SK-N-SH (cell line): ENCODE data around the gene CFAP52. TPM values are rescaled to one million over a fixed set of nuclear protein-coding genes. Genes with fewer than 3 reads are reported as not detected.

Experiments used
- CTCF ChIA-PET: fragments of 300-600, 350-600 bp; formaldehyde crosslinking; extraction: SDS; loops from one replicate; lab custom pipeline; 2021; lab: Yijun Ruan, JAX
- POLR2A ChIA-PET: fragments of 350-600 bp; sonication (Branson Sonifier 250); formaldehyde crosslinking; extraction: SDS; loops from one replicate; lab custom pipeline; 2020; ENCODE audit warnings: antibody characterized with exemption, inconsistent platforms; lab: Yijun Ruan, JAX
- DNase-seq: peaks from one replicate; pipeline ENCODE4 v3.0.0; 2012
- H2AFZ ChIP-seq: fragments of 200-600 bp; sonication (generic); 2 replicates; pipeline ENCODE4 v1.8.1; 2016; ENCODE audit warnings: antibody characterized with exemption, mild to moderate bottlenecking, low read depth
- H3F3A ChIP-seq: fragments of 200-600 bp; sonication (generic); replicated peaks from 2 replicates; pipeline ENCODE3; 2016; ENCODE audit warnings: antibody characterized with exemption, mild to moderate bottlenecking; ENCODE audit not compliant: insufficient read depth
- H3K27ac ChIP-seq, 2 experiments: fragments of 200-500 bp in 1 of 2; fragments of 200-600 bp in 1 of 2; sonication (Bioruptor generic) in 1 of 2; sonication (generic), shearing (Covaris generic) in 1 of 2; 2 replicates each; pipeline versions ENCODE4 v1.5.1 to v1.6.1; 2014 to 2016; ENCODE audit warnings: low read depth in 2 of 2, inconsistent platforms in 1 of 2, low read length in 1 of 2, mild to moderate bottlenecking in 1 of 2, mixed read lengths in 1 of 2
- H3K27me3 ChIP-seq: fragments of 200-600 bp; sonication (generic), shearing (Covaris generic); 2 replicates; pipeline ENCODE4 v1.6.1; 2016; ENCODE audit warnings: mixed run types; ENCODE audit not compliant: insufficient read depth
- H3K36me3 ChIP-seq, 2 experiments: fragments of 200-500 bp in 1 of 2; fragments of 200-600 bp in 1 of 2; sonication (Bioruptor generic) in 1 of 2; sonication (generic) in 1 of 2; replicated peaks in 1 of 2; 2 replicates each; pipeline versions ENCODE3 to v1.5.1; 2014 to 2016; ENCODE audit warnings: low read length in 1 of 2, mild to moderate bottlenecking in 1 of 2; ENCODE audit not compliant: insufficient read depth in 2 of 2, control insufficient read depth in 1 of 2
- H3K4me1 ChIP-seq, 2 experiments: fragments of 200-500 bp in 1 of 2; fragments of 200-600 bp in 1 of 2; sonication (Bioruptor generic) in 1 of 2; sonication (generic), shearing (Covaris generic) in 1 of 2; 2 replicates each; pipeline versions ENCODE4 v1.5.1 to v1.6.1; 2014 to 2016; ENCODE audit warnings: low read depth in 1 of 2, low read length in 1 of 2, mixed run types in 1 of 2; ENCODE audit not compliant: insufficient read depth in 2 of 2, control insufficient read depth in 1 of 2
- H3K4me2 ChIP-seq: fragments of 200-600 bp; sonication (generic), shearing (Covaris generic); 2 replicates; pipeline ENCODE4 v1.6.1; 2017; ENCODE audit warnings: mixed run types
- H3K4me3 ChIP-seq, 2 experiments: fragments of 200-500 bp in 1 of 2; fragments of 200-600 bp in 1 of 2; sonication (Bioruptor generic) in 1 of 2; sonication (generic), shearing (Covaris generic) in 1 of 2; 2 replicates each; pipeline versions ENCODE4 v1.5.1 to v1.8.1; 2014 to 2016; ENCODE audit warnings: low read depth in 2 of 2, inconsistent platforms in 1 of 2, low read length in 1 of 2, mild to moderate bottlenecking in 1 of 2, mixed read lengths in 1 of 2, moderate library complexity in 1 of 2
- H3K79me2 ChIP-seq: fragments of 200-600 bp; sonication (generic); 2 replicates; pipeline ENCODE4 v1.8.1; 2017; ENCODE audit warnings: mild to moderate bottlenecking; ENCODE audit not compliant: insufficient read depth
- H3K9ac ChIP-seq: fragments of 200-600 bp; sonication (generic); 2 replicates; pipeline ENCODE4 v1.6.1; 2017; ENCODE audit warnings: mixed run types
- H3K9me2 ChIP-seq: fragments of 200-600 bp; sonication (generic); 2 replicates; pipeline ENCODE4 v1.6.1; 2017; ENCODE audit warnings: mixed run types
- H3K9me3 ChIP-seq: fragments of 200-600 bp; sonication (generic); 2 replicates; pipeline ENCODE4 v1.6.1; 2017; ENCODE audit warnings: mixed run types, mild to moderate bottlenecking, moderate library complexity
- H4K20me1 ChIP-seq: fragments of 200-600 bp; sonication (generic); 2 replicates; pipeline ENCODE4 v1.6.1; 2017; ENCODE audit warnings: mild to moderate bottlenecking, mixed run types; ENCODE audit not compliant: insufficient read depth
- CHD2 ChIP-seq: fragments of 150-350 bp; IDR thresholded peaks from 2 replicates; pipeline ENCODE4 v1.6.1; 2018; ENCODE audit warnings: low read length; ENCODE audit not compliant: partially characterized antibody
- ELF1 ChIP-seq: IDR thresholded peaks from 2 replicates; pipeline ENCODE4 v1.4.0; 2012
- EZH2phosphoT487 ChIP-seq: fragments of 200-600 bp; sonication (generic); IDR thresholded peaks from 2 replicates; pipeline ENCODE4 v1.6.1; 2017; ENCODE audit warnings: low read depth, mixed run types, mild to moderate bottlenecking, antibody characterized with exemption, moderate library complexity, borderline replicate concordance
- FOSL2 ChIP-seq: IDR thresholded peaks from 2 replicates; pipeline ENCODE4 v1.4.0; 2012; ENCODE audit warnings: low read depth, mild to moderate bottlenecking, moderate library complexity, borderline replicate concordance
- FOXJ3 ChIP-seq: sonication (generic); formaldehyde crosslinking; IDR thresholded peaks from 2 replicates; pipeline ENCODE4 v1.5.1; 2020; ENCODE audit warnings: mild to moderate bottlenecking, missing genetic modification reagents
- MXI1 ChIP-seq: IDR thresholded peaks from 2 replicates; pipeline ENCODE4 v1.6.1; 2012; ENCODE audit warnings: mild to moderate bottlenecking, low read depth, low read length, improper control_type of control experiment
- NFIC ChIP-seq: IDR thresholded peaks from 2 replicates; pipeline ENCODE4 v1.4.0; 2012; ENCODE audit warnings: borderline replicate concordance
- NRF1 ChIP-seq: IDR thresholded peaks from 2 replicates; pipeline ENCODE4 v1.6.1; 2012; ENCODE audit warnings: low read depth, mild to moderate bottlenecking, low read length
- RAD21 ChIP-seq: IDR thresholded peaks from 2 replicates; pipeline ENCODE4 v1.6.1; 2012; ENCODE audit warnings: mild to moderate bottlenecking, low read length
- RFX5 ChIP-seq: IDR thresholded peaks from 2 replicates; pipeline ENCODE4 v1.6.1; 2012; ENCODE audit warnings: mild to moderate bottlenecking, improper control_type of control experiment, low read length
- SIN3A ChIP-seq: IDR thresholded peaks from 2 replicates; pipeline ENCODE4 v1.6.1; 2012; ENCODE audit warnings: low read depth, mild to moderate bottlenecking, low read length, moderate library complexity, borderline replicate concordance
- TAF1 ChIP-seq: IDR thresholded peaks from 2 replicates; pipeline ENCODE4 v1.6.1; 2012; ENCODE audit warnings: low read depth, mild to moderate bottlenecking, low read length, moderate library complexity, borderline replicate concordance
- TEAD4 ChIP-seq: IDR thresholded peaks from 2 replicates; pipeline ENCODE4 v1.4.0; 2012; ENCODE audit warnings: mild to moderate bottlenecking, borderline replicate concordance; ENCODE audit not compliant: insufficient read depth
- YY1 ChIP-seq: IDR thresholded peaks from 2 replicates; pipeline ENCODE4 v1.4.0; 2012; ENCODE audit warnings: low read depth, mild to moderate bottlenecking
- WGBS: methylation state at CpG from one replicate; pipeline ENCODE4 v1.1.6; 2017; ENCODE audit warnings: low lambda C conversion rate; 5-methylcytosine and 5-hydroxymethylcytosine counted together
- polyA plus RNA-seq, 3 experiments: library from polyadenylated mRNA; depleted of rRNA; stranded (reverse); fragments of >200 nt; gene quantifications; 2 replicates each; pipeline ENCODE4 v1.2.3, GENCODE V29; 2012
- TF ChIP-seq, protein P1 (sequence below): IDR thresholded peaks from 2 replicates; pipeline ENCODE4 v1.4.0; 2012; ENCODE audit warnings: low read depth
- TF ChIP-seq, protein P2 (sequence below): fragments of 200-600 bp; sonication (generic); IDR thresholded peaks from 2 replicates; pipeline ENCODE4 v1.6.1; 2017; ENCODE audit warnings: antibody characterized with exemption, mild to moderate bottlenecking, moderate library complexity

The CFAP52 gene
- polyA plus RNA-seq, 1 of the 3 experiments (the other 2 are of a cell fraction), result 0.26 TPM

DNA sequence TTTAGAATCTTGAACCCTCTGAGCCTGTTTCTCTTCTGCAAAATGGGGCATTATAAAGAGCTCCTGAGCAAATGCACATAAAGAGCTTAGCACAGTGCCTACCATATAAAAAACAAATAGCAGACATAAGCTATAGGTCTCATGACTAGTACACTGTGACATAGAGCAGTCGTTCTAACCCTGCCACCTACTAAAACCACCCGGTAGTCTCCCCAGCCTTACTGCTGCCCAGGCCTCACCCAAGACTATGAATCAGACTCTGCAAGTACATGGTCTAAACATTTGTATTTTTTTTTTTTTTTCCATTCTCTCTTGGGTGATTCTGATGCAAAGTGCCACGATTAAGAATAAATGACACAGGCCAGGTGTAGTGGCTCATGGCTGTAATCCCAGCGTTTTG lies 34.7 kb upstream of the CFAP52 start:
- Histone ChIP-seq H3K27me3 (no peaks in the 10 kb centered on the region), H3K9me3 (no peaks in the 10 kb centered on the region), H3K27ac (no peak overlapping the region), H3K79me2 (no peaks in the 10 kb centered on the region), H3K36me3 (no peaks in the 10 kb centered on the region), H4K20me1 (no peaks in the 10 kb centered on the region), H2AFZ (no peak overlapping the region), H3F3A (no peaks in the 10 kb centered on the region), H3K4me3 (no peak overlapping the region), H3K9me2 (no peaks in the 10 kb centered on the region), H3K4me2 (no peak overlapping the region), H3K4me1 (no peaks in the 10 kb centered on the region), H3K9ac (no peak overlapping the region)
- no peak for DNase-seq
- ChIA-PET POLR2A (no interaction called here), CTCF (no interaction called here)
- no peak for TF ChIP-seq NRF1
- no peak for TF ChIP-seq TEAD4
- TF ChIP-seq NFIC, result no peak
- TF ChIP-seq EZH2phosphoT487, result no peak
- TF ChIP-seq, protein P1, sequence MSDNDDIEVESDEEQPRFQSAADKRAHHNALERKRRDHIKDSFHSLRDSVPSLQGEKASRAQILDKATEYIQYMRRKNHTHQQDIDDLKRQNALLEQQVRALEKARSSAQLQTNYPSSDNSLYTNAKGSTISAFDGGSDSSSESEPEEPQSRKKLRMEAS, result no peak
- TF ChIP-seq FOSL2, result no peak
- TF ChIP-seq, protein P2, sequence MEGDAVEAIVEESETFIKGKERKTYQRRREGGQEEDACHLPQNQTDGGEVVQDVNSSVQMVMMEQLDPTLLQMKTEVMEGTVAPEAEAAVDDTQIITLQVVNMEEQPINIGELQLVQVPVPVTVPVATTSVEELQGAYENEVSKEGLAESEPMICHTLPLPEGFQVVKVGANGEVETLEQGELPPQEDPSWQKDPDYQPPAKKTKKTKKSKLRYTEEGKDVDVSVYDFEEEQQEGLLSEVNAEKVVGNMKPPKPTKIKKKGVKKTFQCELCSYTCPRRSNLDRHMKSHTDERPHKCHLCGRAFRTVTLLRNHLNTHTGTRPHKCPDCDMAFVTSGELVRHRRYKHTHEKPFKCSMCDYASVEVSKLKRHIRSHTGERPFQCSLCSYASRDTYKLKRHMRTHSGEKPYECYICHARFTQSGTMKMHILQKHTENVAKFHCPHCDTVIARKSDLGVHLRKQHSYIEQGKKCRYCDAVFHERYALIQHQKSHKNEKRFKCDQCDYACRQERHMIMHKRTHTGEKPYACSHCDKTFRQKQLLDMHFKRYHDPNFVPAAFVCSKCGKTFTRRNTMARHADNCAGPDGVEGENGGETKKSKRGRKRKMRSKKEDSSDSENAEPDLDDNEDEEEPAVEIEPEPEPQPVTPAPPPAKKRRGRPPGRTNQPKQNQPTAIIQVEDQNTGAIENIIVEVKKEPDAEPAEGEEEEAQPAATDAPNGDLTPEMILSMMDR, result no peak
- no peak for TF ChIP-seq ELF1
- no peak for TF ChIP-seq TAF1
- WGBS, result 95% methylated on average over 4 of the region's 4 CpGs

DNA sequence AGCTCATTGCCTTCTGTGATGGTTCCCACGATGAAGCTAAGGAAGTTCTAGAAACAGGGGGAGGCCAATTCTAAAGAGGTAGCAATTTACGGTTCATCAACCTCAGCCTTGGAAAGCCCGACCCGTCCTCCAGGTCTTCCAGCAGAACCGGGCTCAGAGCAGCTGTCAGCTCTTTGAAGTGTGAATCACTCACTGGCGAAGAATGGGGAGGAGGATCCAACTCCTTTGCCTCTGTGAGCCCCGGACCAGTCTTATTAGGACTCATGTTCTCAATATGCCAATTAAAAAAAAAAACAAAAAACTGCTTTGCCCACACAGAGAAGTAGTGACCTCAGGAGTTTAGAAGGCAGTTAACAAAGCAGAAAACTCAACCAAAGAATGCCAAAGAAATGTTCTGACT lies 32.2 kb upstream of the CFAP52 start:
- Histone ChIP-seq H3K36me3 (no peaks in the 10 kb centered on the region), H3K4me3 (no peak overlapping the region), H3K4me1 (no peaks in the 10 kb centered on the region), H2AFZ (no peak overlapping the region), H3K27me3 (no peaks in the 10 kb centered on the region), H3K9ac (no peak overlapping the region), H3K4me2 (no peak overlapping the region), H3K27ac (no peak overlapping the region), H4K20me1 (no peaks in the 10 kb centered on the region), H3F3A (no peaks in the 10 kb centered on the region), H3K9me3 (no peaks in the 10 kb centered on the region), H3K79me2 (no peaks in the 10 kb centered on the region), H3K9me2 (no peaks in the 10 kb centered on the region)
- CTCF ChIA-PET, result no interaction called here
- TF ChIP-seq FOXJ3 (CRISPR knock-in tag) (no peak), ELF1 (no peak)
- POLR2A ChIA-PET, result no interaction called here
- DNase-seq, result no peak
- WGBS, result 95% methylated on average over 7 of the region's 7 CpGs

DNA sequence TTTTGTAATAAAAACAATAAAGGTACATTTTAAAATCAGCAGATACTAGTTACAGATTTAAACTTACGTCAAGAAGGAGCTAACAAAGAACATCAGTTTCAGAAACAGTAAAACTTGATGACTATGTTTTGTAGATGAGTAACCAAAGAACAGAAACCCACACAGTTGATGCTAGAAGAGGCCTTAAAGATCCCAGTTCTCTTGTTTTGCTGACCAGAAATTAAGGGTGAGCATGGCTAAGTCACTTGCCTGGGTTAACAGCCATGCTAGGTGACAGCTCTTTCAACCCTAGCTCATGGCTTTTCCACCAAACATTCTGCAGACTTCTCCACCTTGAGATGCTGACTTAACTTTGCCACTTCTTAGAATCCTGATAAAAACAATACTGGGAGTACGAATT lies 27.2 kb upstream of the CFAP52 start:
- TF ChIP-seq FOSL2 (no peak), RFX5 (no peak), FOXJ3 (CRISPR knock-in tag) (no peak), CHD2 (no peak), YY1 (no peak), SIN3A (no peak), TEAD4 (no peak), RAD21 (no peak), MXI1 (no peak)
- TF ChIP-seq, protein P2, result no peak
- DNase-seq, result no peak
- ChIA-PET CTCF (interaction anchor here (1.0 kb wide), 1 partner anchor 26 kb away, joined by 3 read pairs; no protein-coding TSS in a partner anchor), POLR2A (no interaction called here)
- Histone ChIP-seq H3K36me3 (peaks cover 2 to 11% of the 10 kb centered on the region in 2 experiments), H3K27me3 (no peaks in the 10 kb centered on the region), H3K4me3 (no peak overlapping the region), H4K20me1 (no peaks in the 10 kb centered on the region), H3K4me2 (no peak overlapping the region), H3K79me2 (no peaks in the 10 kb centered on the region), H3K9me3 (no peaks in the 10 kb centered on the region), H3F3A (no peaks in the 10 kb centered on the region), H3K4me1 (no peaks in the 10 kb centered on the region), H3K27ac (no peak overlapping the region), H3K9me2 (no peaks in the 10 kb centered on the region), H2AFZ (no peak overlapping the region), H3K9ac (no peak overlapping the region)
- 90% methylated on average over 2 of the region's 2 CpGs for WGBS
